Measurements from ENCODE around the gene ZFP92.

ZFP92 gene

GRCh38 chrX:153438532-153438931, 27.3 kb downstream of the ZFP92 start:
- DNase-seq (ENCODE audit: low read depth) = no peak

GRCh38 chrX:153439977-153440376, 28.7 kb downstream of the ZFP92 start:
- DNase-seq (ENCODE audit: low read depth) = no peak

GRCh38 chrX:153440556-153441135, 29.4 kb downstream of the ZFP92 start:
- DNase-seq (ENCODE audit: low read depth) = no peak

GRCh38 chrX:153441296-153441695, 30.0 kb downstream of the ZFP92 start:
- no peak for DNase-seq (ENCODE audit: low read depth)

GRCh38 chrX:153441981-153442380, 30.7 kb downstream of the ZFP92 start:
- no peak for DNase-seq (ENCODE audit: low read depth)

GRCh38 chrX:153442463-153442862, 31.2 kb downstream of the ZFP92 start:
- DNase-seq (ENCODE audit: low read depth) = no peak

GRCh38 chrX:153443476-153444332, 32.4 kb downstream of the ZFP92 start:
- no peak for DNase-seq (ENCODE audit: low read depth)

- no peak for DNase-seq (ENCODE audit: low read depth)
Measured at GRCh38 chrX:153444333-153445011, 33.2 kb downstream of the ZFP92 start.

- no peak for DNase-seq (ENCODE audit: low read depth)
Measured at GRCh38 chrX:153445106-153445855, 34.0 kb downstream of the ZFP92 start.

- DNase-seq (ENCODE audit: low read depth) = no peak
Measured at GRCh38 chrX:153445856-153446635, 34.8 kb downstream of the ZFP92 start, which contains the start of gene TREX2. TREX2 (minus strand) TSS chrX:153446056; CDS start chrX:153445430, 626 bp downstream.

- DNase-seq (ENCODE audit: low read depth) = no peak
Measured at GRCh38 chrX:153446636-153446936, 35.3 kb downstream of the ZFP92 start.

GRCh38 chrX:153446950-153447580, 35.8 kb downstream of the ZFP92 start:
- DNase-seq (ENCODE audit: low read depth) = no peak

- DNase-seq (ENCODE audit: low read depth) = no peak
Measured at GRCh38 chrX:153447581-153447960, 36.3 kb downstream of the ZFP92 start.

GRCh38 chrX:153448556-153449367, 37.5 kb downstream of the ZFP92 start:
- no peak for DNase-seq (ENCODE audit: low read depth)

GRCh38 chrX:153449368-153450113, 38.3 kb downstream of the ZFP92 start:
- DNase-seq (ENCODE audit: low read depth) = no peak

GRCh38 chrX:153450114-153450948, 39.1 kb downstream of the ZFP92 start:
- no peak for DNase-seq (ENCODE audit: low read depth)

GRCh38 chrX:153450949-153451277, 39.6 kb downstream of the ZFP92 start:
- DNase-seq (ENCODE audit: low read depth) = no peak

- DNase-seq (ENCODE audit: low read depth) = no peak
Measured at GRCh38 chrX:153454901-153455550, 43.8 kb downstream of the ZFP92 start.
